Prostate gland (tissue), 2 donors: ENCODE data around the gene GNAI3. TPM values are rescaled to one million over a fixed set of nuclear protein-coding genes. Genes with fewer than 3 reads are reported as not detected.

Experiments used
- DNase-seq: peaks from one replicate; pipeline ENCODE4 v3.0.0-alpha.2; 2019; ENCODE audit warnings: low spot score
- H3K27ac ChIP-seq, 2 donors: fragments of 200-600 bp; sonication (generic); 2 replicates each; pipeline ENCODE4 v1.5.1; 2017 to 2019
- H3K27me3 ChIP-seq: fragments of 200-600 bp; sonication (generic); replicated peaks from 2 replicates; pipeline ENCODE4 v1.5.1; 2019; ENCODE audit not compliant: insufficient read depth
- H3K36me3 ChIP-seq, 2 donors: fragments of 200-600 bp; sonication (generic); 1 replicate in 1 of 2; 2 replicates in 1 of 2; pipeline versions ENCODE4 v1.5.1 to v1.8.1; 2017 to 2019
- H3K4me1 ChIP-seq: fragments of 200-600 bp; sonication (generic); replicated peaks from 2 replicates; pipeline ENCODE4 v1.5.1; 2019
- H3K4me3 ChIP-seq, 2 donors: fragments of 200-600 bp; sonication (generic); 2 replicates each; pipeline ENCODE4 v1.5.1; 2017 to 2019
- H3K9me3 ChIP-seq: fragments of 200-600 bp; sonication (generic); 2 replicates; pipeline ENCODE4 v1.5.1; 2017
- CTCF ChIP-seq, 4 experiments: fragments of 200-600 bp in 2 of 4; fragments of 450-650 bp in 2 of 4; sonication (generic) in 2 of 4; IDR thresholded peaks; 1 replicate in 3 of 4; 2 replicates in 1 of 4; pipeline ENCODE4 v1.5.1; 2016 to 2019; ENCODE audit warnings: antibody characterized with exemption in 4 of 4, mild to moderate bottlenecking in 2 of 4, moderate library complexity in 2 of 4
- POLR2A ChIP-seq: fragments of 450-650 bp; IDR thresholded peaks from one replicate; pipeline ENCODE4 v1.6.1; 2016; ENCODE audit warnings: antibody characterized with exemption, mild to moderate bottlenecking
- POLR2AphosphoS5 ChIP-seq: sonication (generic); formaldehyde crosslinking; IDR thresholded peaks from one replicate; pipeline ENCODE4 v1.6.1; 2017; ENCODE audit warnings: antibody characterized with exemption
- WGBS: methylation state at CpG from one replicate; pipeline ENCODE4 v1.1.5; 2018; 5-methylcytosine and 5-hydroxymethylcytosine counted together
- intact Hi-C: fragments of 100-400 bp; cut with DNase I; formaldehyde crosslinking; loops from one replicate; pipeline ENCODE4 v1.14.2; 2022
- total RNA-seq, 2 donors: library from RNA; depleted of rRNA; stranded (reverse); fragments of >200 nt; gene quantifications; one replicate each; pipeline ENCODE4 v1.1.0, GENCODE V29; 2016

The GNAI3 gene
- total RNA-seq, 2 donors from 2014 or later: 5.1 to 5.4 TPM

GRCh38 chr1:109613361-109614147 lies 65.1 kb downstream of the GNAI3 start:
- Histone ChIP-seq H3K27ac (no peak overlapping the region), H3K27me3 (no peaks in the 10 kb centered on the region), H3K4me3 (no peak overlapping the region), H3K4me1 (no peaks in the 10 kb centered on the region), H3K36me3 (no peaks in the 10 kb centered on the region), H3K9me3 (no peaks in the 10 kb centered on the region)
- intact Hi-C loops: no loop called here
- WGBS: 55% methylated on average over 7 of the region's 7 CpGs
- no peak for DNase-seq
- TF ChIP-seq POLR2A: no peak
- TF ChIP-seq POLR2AphosphoS5: no peak
- TF ChIP-seq CTCF (IDR thresholded peaks at IDR 0.05): no peak

- no peak overlapping the region for H3K4me3 ChIP-seq
- H3K9me3 ChIP-seq: no peaks in the 10 kb centered on the region
- H3K36me3 ChIP-seq: no peaks in the 10 kb centered on the region
- intact Hi-C loops: no loop called here
- TF ChIP-seq POLR2A: no peak
- no peak for TF ChIP-seq POLR2AphosphoS5
- TF ChIP-seq CTCF (IDR thresholded peaks at IDR 0.05): no peak
- no peak for DNase-seq
- 50% methylated on average over 3 of the region's 3 CpGs for WGBS
- H3K4me1 ChIP-seq: no peaks in the 10 kb centered on the region
- H3K27me3 ChIP-seq: no peaks in the 10 kb centered on the region
- H3K27ac ChIP-seq: no peak overlapping the region
Observed at GRCh38 chr1:109615879-109616278, 67.5 kb downstream of the GNAI3 start.

DNA sequence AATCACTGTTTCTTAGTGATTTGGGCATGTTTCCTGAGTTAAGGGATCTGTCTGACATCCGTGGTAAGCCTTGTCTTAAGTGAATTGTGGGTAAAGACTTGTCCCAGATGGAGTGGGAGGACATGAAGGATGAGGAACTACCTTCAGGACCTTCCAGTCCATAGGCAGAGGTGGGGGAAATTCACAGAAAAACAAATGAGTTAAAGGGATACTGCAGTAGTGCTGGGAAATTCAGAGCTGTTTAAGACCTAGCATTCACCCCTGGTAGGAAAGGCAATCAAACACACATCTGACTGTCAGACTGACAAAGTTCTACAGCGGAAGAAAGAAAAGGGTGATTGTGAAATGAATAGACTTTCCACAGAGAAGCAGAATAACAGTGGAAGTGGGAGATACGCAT lies 68.0 kb downstream of the GNAI3 start:
- Histone ChIP-seq H3K4me1 (peaks cover 5% of the 10 kb centered on the region), H3K9me3 (no peaks in the 10 kb centered on the region), H3K36me3 (no peaks in the 10 kb centered on the region), H3K27ac (no peak overlapping the region), H3K4me3 (no peak overlapping the region), H3K27me3 (no peaks in the 10 kb centered on the region)
- intact Hi-C loops: no loop called here
- DNase-seq: no peak
- 83% methylated on average over 3 of the region's 3 CpGs for WGBS
- TF ChIP-seq POLR2A (no peak), CTCF (IDR thresholded peaks at IDR 0.05) (no peak), POLR2AphosphoS5 (no peak)

DNA sequence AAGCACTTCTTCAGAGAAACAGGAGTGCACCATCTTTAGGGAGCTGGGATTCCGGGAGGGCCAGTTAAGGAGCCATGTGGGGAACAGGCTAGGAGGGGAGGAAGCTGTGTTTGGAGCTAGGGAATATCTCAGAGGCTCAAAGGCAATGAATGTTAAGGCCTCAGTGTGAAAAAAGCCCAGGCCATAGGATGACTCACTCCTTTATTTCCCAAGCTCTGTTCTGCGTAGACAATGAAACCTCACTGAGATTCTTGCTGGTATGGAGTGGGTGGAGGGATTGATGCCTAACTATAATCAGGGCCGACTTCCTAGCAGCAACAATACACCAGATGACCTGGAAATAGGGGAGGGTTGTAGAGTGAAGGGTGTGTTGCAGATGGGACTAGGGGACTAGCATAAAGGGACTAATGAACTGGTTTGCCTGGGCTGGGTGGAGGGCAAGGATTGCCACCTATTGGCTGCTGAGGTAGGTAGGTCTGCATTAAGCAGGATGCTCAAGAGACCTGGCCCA lies 68.9 kb downstream of the GNAI3 start:
- 63% methylated on average over 3 of the region's 3 CpGs for WGBS

More for the DNA sequence above, 68.9 kb downstream of the GNAI3 start:
- H3K9me3 ChIP-seq: no peaks in the 10 kb centered on the region
- no peaks in the 10 kb centered on the region for H3K36me3 ChIP-seq
- H3K27me3 ChIP-seq: no peaks in the 10 kb centered on the region
- H3K4me1 ChIP-seq: peaks cover 8% of the 10 kb centered on the region
- DNase-seq: no peak
- TF ChIP-seq CTCF (IDR thresholded peaks at IDR 0.05): no peak
- no peak for TF ChIP-seq POLR2A
- TF ChIP-seq POLR2AphosphoS5: no peak
- intact Hi-C loops: no loop called here
- no peak overlapping the region for H3K27ac ChIP-seq
- H3K4me3 ChIP-seq: no peak overlapping the region
